ENCODE measurements around the gene LARP4.

The LARP4 gene

DNA sequence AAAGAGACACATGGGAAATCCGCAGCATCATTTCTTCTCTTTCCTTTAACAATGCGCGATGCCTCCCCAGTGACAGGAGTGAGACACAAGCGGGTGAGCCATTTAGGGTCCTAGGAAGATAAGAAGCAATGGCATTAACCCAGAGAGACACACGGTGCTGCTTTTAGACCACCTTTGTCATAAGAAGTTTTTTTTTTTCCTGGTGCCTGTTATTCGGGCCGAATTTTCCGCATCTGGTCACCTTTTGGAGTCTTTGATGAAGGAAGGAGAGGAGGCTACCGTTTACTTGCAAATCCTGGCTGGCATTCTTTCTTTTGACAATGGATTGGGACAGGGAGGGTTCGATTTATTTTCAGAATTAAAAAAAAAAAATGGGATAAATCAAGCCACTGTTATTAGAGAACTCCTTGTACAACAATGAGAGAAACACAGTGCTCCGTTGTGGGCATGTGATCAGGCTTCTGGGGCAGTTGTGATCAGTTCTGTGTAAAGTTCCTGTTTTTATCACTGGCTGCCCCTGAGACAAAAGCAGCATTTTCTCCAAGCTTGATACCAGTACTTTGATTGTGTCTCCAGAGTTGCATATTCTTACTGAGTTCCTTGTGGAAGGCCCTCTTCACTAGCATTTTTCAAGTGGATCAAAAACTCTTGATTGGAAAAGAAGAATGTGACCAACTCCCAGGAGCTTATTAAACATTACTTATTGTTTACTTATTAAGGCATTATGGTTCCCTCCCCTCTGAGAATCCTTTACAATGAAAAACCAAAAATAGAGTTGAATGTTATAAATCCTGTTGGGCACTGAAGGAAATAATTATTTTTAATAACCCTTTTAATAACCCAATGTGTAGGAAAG lies 105.2 kb downstream of the LARP4 start:
- H3K9me3 ChIP-seq (ENCODE audit: severe bottlenecking), result no peaks in the 10 kb centered on the region
- no peak for ATAC-seq (ENCODE audit: low read depth)
- no peak for DNase-seq (ENCODE audit: low spot score)

GRCh38 chr12:50506753-50507473 lies 106.2 kb downstream of the LARP4 start:
- H3K27ac ChIP-seq (ENCODE audit: poor library complexity, severe bottlenecking), result peak overlapping the region; percentile 73
- 0 out of 2 replicates have a peak, but pooled peaks cover 2% of the 10 kb centered on the region for H3K36me3 ChIP-seq (ENCODE audit: low read depth)
- DNase-seq (ENCODE audit: low spot score), result no peak
- no peaks in the 10 kb centered on the region for H3K9me3 ChIP-seq (ENCODE audit: severe bottlenecking)
- ATAC-seq (ENCODE audit: low read depth), result no peak
- TF ChIP-seq CTCF (IDR thresholded peaks at IDR 0.05; ENCODE audit: poor library complexity, severe bottlenecking), result no peak
- H3K4me3 ChIP-seq (ENCODE audit: severe bottlenecking), result peak overlapping the region; percentile 92
- H3K27me3 ChIP-seq (ENCODE audit: insufficient read depth, poor library complexity, severe bottlenecking), result no peaks in the 10 kb centered on the region
- peaks cover 33% of the 10 kb centered on the region for H3K4me1 ChIP-seq (ENCODE audit: insufficient read depth, poor library complexity, severe bottlenecking)

More for the DNA sequence above, 105.2 kb downstream of the LARP4 start:
- Histone ChIP-seq H3K36me3 (ENCODE audit: low read depth) (0 out of 2 replicates have a peak, but pooled peaks cover 2% of the 10 kb centered on the region), H3K27ac (ENCODE audit: poor library complexity, severe bottlenecking) (peak overlapping the region; percentile 73), H3K27me3 (ENCODE audit: insufficient read depth, poor library complexity, severe bottlenecking) (no peaks in the 10 kb centered on the region), H3K4me3 (ENCODE audit: severe bottlenecking) (peak overlapping the region; percentile 92), H3K4me1 (ENCODE audit: insufficient read depth, poor library complexity, severe bottlenecking) (peaks cover 33% of the 10 kb centered on the region)
- no peak for TF ChIP-seq CTCF (IDR thresholded peaks at IDR 0.05; ENCODE audit: poor library complexity, severe bottlenecking)

DNA sequence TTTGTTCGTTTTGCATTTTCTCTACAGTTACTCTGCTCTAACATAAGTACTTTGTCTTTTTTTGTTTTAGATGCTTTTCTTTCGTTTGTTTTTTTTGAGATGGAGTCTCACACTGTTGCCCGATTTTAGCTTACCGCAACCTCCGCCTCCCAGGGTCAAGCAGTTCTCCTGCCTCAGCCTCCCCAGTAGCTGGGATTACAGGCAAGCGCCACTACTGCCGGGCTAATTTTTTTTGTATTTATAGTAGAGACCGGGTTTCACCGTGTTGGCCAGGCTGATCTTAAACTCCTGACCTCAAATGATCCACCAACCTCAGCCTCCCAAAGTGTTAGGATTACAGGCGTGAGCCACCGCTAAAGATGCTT lies 106.8 kb downstream of the LARP4 start:
- Histone ChIP-seq H3K4me1 (ENCODE audit: insufficient read depth, poor library complexity, severe bottlenecking) (peaks cover 33% of the 10 kb centered on the region), H3K27ac (ENCODE audit: poor library complexity, severe bottlenecking) (peak overlapping the region; percentile 73), H3K4me3 (ENCODE audit: severe bottlenecking) (no peak overlapping the region), H3K36me3 (ENCODE audit: low read depth) (0 out of 2 replicates have a peak, but pooled peaks cover 2% of the 10 kb centered on the region), H3K9me3 (ENCODE audit: severe bottlenecking) (no peaks in the 10 kb centered on the region), H3K27me3 (ENCODE audit: insufficient read depth, poor library complexity, severe bottlenecking) (no peaks in the 10 kb centered on the region)
- no peak for DNase-seq (ENCODE audit: low spot score)
- no peak for TF ChIP-seq CTCF (IDR thresholded peaks at IDR 0.05; ENCODE audit: poor library complexity, severe bottlenecking)
- ATAC-seq (ENCODE audit: low read depth), result no peak

DNA sequence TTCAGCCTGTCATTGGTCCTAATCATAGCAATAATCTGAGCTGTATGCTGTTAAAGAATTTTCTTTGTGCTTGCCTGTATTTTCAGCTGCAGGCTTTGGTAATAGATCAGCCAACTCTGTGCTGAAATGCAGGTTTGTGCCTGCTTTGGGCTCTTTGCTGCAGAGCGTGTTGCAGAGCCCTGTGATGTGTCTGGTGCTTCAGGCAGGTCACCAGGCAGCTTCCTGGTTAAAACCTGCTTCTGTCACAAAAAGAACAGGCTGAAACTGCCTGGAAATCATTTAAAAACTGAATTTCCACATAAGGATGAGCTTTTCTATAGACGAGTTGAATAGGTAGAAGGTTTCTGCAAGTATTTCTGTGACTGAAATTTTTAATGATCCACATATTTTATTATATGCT lies 107.2 kb downstream of the LARP4 start:
- Histone ChIP-seq H3K36me3 (ENCODE audit: low read depth) (0 out of 2 replicates have a peak, but pooled peaks cover 2% of the 10 kb centered on the region), H3K27me3 (ENCODE audit: insufficient read depth, poor library complexity, severe bottlenecking) (no peaks in the 10 kb centered on the region), H3K9me3 (ENCODE audit: severe bottlenecking) (no peaks in the 10 kb centered on the region), H3K4me3 (ENCODE audit: severe bottlenecking) (no peak overlapping the region), H3K4me1 (ENCODE audit: insufficient read depth, poor library complexity, severe bottlenecking) (peaks cover 33% of the 10 kb centered on the region), H3K27ac (ENCODE audit: poor library complexity, severe bottlenecking) (peak overlapping the region; percentile 73)
- no peak for TF ChIP-seq CTCF (IDR thresholded peaks at IDR 0.05; ENCODE audit: poor library complexity, severe bottlenecking)
- ATAC-seq (ENCODE audit: low read depth), result no peak
- DNase-seq (ENCODE audit: low spot score), result no peak

Measured in RWPE2 (cell line).